Fibroblast of skin of right quadriceps (primary cell): ENCODE measurements around the gene GRIK4.
A peak's percentile ranks its signal among the peaks of the same experiment; 100 is the strongest.

Experiments used
- DNase-seq: peaks from one replicate; pipeline ENCODE4 v3.0.0-alpha.2; 2013

GRIK4 gene

DNA sequence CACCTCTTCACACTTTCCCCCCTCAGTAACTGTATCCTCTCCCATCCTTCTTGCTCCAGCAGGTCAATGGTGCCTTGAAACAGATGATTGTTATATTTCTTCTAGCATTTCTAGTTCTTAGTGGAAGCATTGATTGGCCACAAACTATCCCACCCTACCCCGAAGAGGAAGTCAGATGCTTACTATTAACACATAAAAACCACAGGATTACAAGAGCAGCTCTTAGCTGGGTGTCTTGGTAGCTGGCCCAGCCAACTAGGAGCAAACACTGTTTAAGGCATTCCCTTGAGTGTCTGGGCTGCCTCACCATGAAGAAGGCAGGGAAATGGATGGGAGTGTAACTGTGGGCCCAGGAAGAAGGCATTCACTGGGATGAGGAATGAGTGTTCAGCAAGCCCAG lies 176.6 kb downstream of the GRIK4 start:
- no peak for DNase-seq

DNA sequence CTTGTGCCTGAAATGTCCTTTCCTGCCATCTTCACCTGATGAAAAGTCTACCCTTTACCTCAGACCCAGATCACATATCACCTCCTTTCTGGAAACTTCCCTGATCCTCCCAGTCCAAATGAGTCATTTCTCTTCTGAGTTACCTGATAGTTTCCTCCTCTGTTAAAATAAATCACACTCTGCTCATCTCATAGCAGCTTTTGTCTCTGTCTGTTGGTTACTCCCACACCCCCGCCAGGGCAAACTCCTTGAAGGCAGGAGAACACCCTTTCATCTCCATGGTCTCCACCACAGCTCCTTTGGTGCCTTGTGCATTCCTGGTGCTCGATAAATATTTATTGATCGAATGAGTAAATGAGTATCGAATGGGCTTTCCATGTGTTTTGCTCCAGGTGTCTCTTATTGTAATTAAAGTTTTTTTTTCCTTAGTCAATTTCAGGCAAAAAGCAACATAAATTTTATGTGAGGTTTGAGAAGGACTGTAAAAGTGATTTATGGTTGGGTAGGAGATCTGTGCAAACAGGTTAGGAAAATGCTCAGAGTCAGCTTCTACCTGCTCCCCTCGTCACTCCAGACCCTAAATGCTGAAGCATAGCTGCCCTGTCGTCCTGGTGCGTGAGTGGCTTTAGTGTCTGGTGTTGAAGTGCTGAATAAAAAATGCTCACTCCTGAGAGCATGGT lies 178.2 kb downstream of the GRIK4 start:
- no peak for DNase-seq

DNA sequence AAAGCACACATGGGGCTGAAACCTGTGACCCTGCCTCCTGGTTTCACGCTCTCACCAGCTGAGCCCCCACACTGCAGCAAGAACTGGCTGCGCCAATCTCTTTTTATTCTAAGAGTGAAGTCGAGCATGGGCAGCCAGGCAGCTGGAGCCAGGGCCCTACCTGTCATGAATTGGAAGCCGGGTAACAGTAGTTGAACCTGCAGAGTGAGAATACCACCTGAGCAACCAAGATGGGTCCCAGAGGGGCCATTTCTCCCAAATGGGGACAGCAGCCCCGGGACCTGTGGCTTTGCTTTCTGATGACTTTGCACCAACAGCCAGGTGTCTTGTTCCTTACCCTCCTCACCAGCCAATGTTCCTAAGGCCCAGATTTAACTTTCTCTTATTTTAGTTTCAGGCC lies 178.9 kb downstream of the GRIK4 start:
- DNase-seq = no peak

DNA sequence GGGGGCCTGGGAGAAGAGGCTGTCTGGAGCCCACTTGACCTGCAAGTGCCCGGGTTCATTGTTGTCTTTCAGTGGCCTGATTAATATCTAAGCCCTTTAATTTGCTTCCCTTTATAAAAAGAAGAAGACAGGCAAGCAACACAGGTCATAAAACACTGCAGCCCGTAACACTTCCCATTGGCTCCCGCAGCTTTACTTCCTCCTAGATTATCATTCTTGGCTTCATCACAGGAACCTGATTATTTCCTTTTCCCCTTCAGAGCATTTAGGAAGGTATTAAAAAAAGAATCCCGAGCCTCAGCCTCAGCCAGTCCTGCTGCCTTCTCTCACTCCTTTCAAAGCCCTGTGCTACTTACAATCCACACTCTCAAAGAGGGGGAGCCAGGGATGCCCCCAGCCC lies 183.2 kb downstream of the GRIK4 start:
- no peak for DNase-seq

DNA sequence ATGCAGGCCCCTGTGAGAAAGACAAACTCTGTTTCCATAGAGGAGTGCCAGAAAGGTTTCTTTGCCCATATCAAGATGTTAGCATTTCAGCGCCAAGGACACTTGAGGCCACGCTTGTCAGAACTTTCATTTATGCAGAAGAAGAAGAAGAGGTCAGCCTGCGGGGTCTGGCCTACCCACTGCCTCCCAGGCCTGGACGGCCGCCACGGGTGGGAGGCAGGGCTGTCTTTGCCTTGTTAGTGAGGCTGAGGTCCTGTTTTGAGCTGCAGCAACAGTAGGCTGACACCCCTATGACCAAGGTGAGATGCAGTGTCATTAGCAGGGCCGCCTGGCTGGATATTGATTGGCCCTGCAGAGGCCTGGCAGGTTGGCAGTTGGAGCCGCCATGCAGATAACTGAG lies 183.9 kb downstream of the GRIK4 start:
- no peak for DNase-seq

DNA sequence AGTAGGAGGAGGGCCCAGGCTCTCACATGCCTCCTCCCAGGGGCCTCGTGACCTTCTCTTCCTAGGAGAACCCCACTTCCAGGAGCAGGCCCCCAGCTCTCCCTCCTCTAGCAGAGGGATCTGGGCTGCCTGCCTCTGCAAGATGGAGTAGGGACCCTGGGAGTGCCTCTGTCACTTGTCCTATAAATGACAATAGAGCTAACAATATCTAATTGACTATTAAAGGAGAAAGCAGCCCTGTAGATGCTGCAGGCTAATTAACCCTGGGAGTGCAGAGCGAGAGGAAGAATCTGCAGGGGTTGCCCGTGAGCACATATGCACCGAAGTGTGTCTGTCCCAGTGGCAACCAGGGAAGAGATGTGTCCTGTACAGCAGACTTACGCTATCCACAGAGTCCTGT lies 184.4 kb downstream of the GRIK4 start:
- no peak for DNase-seq

DNA sequence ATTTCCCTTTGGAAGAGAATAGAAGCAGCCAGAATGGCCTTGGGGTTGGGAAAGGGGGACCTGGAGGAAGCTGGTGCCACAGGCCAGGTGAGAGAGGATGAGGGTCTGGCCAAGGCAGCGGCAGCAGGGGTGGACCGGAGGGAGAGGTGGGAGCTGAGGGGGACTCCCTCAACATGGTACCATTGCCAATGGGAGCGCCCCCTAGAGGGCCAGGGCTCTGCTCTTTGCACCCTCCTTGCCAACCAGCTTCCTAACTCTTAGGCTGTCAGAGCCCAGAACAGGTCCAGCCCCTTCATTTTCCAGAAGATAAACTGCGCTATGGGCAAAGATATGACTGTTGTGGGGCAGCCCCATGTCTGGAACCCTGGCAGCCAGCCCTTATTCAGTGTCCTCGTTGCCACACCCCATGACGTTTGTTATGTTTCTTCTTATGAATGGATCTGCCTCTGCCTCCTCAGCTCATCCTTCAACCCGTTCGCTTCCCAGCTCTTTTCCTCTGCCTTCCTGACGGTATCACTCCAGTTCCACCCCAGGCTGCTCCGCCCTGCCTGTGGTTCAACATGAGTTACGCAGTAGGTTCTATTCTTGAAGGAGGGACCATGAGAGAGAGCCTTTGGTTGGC lies 185.2 kb downstream of the GRIK4 start:
- no peak for DNase-seq

DNA sequence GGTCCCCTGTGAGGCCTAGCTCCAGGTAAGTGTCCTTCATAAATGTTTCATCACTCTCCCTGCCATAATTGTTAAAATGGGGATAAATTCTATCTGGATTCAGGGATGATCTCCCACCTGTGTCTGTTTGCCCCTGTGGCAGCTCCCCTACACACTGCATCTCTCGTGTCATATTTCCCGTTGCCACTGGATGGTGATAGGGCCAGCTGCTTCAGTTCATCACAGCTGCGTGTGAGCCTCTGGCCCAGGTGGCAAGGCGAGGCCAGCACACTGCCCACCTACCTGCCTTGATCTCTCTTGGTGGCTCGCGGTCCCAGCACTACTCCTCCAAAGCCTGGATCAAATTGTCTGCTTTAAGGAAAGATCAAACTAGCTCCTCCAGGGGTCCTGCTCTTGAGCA lies 187.4 kb downstream of the GRIK4 start:
- DNase-seq = no peak

DNA sequence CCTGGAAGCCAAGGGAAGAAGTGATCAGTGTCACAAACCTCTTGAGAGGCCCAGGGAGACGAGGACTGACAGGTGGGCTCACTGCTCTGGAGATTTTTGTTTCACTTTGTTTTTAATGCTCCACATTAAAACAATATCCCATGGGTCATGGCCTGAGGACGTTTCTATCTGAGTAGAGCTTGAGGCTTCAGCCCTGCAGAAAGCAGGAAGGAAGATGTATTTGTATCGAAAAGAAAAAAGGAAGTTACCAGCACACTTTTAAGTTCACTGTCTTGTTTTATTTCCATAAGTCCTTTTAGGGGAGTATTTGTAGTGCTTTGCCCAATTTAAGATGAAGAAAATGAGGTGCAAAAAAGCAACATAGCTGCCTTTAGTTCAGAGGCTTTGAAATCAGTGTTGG lies 191.1 kb downstream of the GRIK4 start:
- DNase-seq = no peak

DNA sequence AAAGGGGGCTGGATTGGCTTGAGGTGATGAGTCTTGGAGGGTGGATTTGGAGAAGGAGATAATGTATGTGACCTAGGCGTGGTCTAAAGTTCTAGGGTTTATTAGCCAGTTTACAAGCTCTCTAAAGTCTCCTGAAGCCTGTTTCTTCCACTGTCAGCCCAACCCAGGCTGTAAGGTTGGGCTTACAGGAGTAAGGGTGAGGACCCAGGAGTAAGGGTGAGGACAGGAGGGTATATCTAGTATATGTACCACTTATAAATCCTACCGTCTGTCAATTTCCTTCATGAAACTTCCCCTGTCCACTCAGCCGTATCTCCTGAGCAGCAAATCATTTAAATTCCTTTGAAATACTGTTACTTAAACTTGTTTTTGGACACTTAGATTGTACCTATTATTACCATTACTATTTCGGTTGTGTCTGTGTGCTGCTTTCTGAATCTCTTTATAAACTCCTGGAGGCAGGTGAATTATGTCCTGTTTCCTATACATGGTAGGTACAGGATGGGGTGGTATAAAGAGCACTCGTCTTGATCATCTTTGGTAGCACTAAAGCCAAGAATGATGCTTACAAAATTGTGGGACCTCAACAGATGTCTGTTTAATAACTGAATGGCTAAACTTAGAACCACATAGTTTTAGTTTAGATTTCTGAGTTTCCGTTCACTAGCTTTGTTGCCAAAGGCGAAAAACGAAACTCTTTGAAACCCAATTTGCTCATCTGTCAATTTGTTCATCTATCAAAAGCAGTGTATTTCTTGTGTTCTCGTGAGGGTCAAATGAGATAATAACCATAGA lies 192.0 kb downstream of the GRIK4 start:
- no peak for DNase-seq

DNA sequence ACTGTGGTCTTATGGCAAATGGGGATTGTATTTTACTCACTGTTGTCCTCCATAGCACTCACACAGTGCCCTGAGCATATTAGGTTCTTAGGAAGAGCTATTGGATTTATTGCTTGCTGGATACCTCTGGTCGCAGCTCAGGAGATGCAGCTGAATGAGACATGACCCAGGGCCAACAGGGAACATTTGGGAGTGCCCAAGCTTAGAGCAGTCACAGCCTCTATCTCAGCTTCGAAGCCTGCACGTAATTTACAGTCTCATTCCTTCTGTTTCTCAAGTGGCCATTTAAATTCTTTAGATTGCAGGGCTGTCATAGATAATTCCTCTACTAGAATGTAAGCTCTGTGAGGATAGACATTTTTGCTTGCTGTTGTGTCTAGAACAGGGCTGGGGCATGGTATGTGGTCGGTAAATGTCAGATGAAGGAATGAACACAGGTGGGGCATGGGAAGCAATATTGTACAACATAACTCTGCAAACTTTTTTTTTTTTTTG lies 192.8 kb downstream of the GRIK4 start:
- no peak for DNase-seq

DNA sequence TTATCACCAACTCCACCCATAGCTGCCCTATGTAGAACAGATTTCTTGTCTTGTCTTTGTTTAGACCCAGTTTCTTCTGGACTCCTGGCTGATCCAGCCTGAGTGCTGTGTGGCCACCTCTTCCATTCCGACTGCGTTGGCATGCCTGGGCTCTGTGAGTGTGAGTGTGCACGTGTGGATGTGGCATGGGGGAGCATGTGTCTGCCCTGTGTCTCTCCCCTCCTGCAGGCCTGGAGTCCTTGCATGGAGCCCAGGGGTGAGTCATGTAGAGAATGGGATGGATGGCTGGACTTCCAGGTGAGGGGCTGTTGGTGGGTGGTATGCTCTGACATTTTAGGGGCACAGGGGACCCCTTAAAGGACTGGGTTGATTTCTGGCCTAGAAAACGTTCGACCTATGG lies 194.7 kb downstream of the GRIK4 start:
- no peak for DNase-seq

DNA sequence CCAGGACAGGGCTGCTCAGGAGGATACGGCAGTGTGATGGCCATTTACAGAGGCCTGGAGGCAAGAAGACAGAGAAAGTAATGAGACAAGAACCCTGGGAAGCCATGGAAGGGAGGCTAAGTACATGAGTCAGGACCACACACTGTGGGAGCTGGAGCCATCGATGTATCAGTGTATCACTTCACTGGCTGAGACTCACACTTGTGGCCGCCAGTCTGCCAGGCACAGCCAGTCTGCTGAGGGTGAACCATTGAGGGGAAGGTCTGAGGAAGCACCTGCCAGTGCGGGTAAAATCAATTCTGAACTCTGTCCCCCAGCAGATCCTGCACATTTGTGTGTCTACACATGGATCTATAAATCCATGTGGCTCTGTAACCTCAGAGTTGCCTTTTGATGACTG lies 195.6 kb downstream of the GRIK4 start:
- no peak for DNase-seq

DNA sequence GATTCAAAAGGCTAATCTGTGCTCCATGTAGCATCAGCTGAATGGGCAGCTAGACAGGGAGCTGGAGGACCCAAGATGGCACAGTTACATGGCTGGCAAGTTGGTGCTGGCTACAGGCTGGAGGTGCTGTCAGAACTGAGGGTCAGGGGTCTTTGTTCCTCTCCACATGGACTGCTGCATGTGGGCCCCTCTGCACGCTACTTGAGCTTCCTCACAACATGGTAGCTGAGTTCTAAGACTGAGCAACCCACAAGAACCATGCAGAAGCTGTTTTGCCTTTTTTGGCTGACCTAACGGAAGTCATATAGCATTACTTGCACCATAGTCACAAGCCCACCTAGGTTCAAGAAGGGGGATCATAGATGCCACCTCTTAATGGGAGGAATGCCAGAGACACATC lies 196.1 kb downstream of the GRIK4 start:
- no peak for DNase-seq

DNA sequence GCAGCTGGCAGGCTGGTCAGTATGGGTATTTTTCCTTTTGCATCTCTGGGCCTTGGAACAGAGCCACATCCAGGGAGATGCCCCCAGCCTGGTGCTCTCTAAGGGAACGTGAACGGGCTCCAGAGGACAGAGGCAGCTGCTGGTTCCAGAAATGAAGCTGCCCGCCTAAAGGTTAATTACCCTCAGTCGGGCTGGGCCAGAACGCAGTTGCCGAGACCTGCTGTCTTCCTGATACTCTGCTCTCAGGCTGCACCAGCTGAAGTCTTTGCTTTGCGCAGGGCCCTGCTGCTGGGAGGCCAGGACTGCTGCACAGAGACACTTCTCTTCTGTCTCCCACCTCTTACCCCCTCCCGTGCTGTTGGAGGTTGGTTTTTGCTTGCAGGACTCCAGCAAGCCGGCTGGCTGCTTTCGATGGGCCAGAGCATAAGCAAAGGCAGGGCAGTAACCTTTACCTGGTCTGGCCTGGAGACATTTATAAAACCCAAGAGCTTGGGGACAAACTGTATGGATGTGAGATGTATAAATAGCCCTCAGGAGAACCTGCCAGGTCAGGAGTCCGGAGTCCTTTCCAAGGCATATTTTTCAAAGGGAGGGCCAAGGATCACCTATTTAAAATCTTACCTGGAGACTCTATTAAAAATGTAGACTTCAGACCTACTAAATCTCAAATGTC lies 197.1 kb downstream of the GRIK4 start:
- no peak for DNase-seq

DNA sequence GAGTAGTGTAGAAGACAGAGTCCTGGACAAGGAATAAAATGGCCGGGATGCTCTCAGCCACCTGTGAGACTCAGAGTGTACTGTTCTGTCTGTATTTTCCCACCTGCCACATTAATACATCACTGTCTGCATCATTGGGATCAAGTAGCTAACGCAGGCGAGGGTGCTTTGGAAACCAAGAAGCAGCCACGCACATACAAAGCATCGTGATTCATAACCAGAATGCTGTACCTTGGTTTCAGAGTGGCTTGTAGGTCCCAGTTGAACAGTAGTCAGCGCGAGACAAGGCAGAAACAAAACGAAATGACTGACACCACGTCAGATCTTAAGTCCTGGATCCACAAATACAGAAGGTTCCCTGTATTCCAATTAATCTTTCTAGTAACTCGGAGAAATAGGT lies 198.3 kb downstream of the GRIK4 start:
- no peak for DNase-seq

DNA sequence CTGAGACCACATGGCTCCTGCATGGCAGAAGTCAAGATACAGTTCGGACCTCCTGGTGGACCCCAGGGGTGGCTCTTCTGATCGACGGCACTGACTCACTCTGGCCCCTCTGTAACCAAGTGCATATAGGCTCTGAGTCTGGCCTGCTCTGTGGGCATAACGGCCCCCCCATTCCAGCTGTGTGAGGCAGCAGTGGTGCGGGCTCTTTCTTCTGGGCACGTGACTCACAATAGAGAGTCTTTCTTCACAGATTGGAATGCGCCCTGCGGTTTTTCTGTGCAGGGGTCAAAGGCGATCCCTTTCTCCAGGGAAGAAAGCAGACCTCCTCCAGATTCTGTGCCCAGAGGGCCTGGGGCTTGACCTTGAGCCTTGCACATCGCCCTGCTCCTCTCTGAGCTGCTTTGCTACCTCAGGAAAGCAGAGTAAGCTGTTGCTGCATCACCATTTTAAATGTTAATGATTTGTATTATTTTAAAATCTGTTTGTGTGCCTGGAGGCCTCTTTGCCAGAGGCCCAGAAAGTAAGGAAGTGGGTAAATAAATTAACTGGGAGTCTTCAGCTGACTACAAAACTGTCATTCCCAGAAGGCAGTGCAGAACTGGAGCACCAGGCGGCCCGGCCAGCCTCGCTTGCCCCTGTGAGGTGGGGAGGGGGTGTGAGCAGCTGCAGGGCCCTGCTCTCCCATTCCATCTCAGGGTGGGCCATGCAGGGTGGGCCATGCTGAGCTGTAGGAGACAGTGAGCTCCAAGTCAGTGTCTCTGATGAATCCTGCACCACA lies 199.0 kb downstream of the GRIK4 start:
- DNase-seq = peak; percentile 80

DNA sequence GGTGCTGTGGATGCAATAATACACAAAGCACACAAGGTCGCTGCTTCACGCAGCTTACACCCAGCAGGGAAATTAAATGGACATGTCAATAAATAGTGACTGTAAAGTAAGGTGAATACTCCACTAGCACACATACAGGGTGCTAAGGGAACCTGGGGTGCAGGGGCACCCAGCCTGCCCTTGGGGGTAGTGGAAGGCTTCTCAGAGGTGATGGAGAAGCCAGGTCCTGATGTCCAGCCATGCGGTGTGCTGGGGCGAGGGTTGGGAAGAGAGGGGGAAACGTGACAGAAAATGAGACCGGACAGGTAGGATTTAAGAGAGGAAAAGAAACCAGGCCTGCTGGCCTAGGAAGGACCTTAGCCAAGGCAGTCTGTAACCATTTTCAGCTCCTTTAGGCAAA lies 200.5 kb downstream of the GRIK4 start:
- no peak for DNase-seq

DNA sequence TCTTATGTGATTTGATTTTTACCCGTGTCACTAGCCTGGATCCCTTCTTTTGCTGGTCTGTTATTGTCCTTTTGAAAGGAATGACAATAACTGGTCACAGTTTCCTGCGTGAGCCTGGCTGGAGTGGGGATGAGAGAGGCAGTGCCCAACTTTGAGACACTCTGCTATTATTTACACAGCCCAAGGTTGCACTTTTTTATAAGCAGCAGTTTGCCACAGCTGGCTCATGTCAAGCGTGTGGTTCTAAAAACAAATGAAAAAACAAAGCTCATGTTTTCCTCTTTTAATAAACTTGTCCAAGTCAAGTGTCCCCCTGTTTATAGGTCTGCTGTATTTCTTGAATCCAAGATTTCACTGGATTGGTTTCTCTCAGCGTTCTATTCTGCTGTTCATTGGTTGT lies 201.3 kb downstream of the GRIK4 start:
- DNase-seq = no peak

DNA sequence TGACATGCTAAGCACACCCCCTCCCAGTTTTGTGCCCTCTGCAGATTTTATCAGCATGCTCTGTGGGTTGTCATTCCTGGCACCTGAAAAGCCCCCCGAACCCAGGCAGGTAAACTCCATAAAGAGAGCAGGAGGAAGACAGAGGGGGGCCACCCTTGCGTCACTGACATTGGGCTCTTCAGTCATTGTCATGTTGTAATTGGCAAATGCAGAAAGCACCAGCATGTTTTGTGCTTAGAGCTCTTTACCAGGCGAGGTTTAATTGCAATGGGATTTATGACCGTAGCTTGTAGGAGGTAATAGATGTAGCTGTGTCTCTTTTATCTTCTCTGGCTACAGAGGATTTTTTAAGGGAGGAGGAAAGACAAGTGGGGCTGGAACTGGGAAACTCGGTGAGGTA lies 201.7 kb downstream of the GRIK4 start:
- no peak for DNase-seq

DNA sequence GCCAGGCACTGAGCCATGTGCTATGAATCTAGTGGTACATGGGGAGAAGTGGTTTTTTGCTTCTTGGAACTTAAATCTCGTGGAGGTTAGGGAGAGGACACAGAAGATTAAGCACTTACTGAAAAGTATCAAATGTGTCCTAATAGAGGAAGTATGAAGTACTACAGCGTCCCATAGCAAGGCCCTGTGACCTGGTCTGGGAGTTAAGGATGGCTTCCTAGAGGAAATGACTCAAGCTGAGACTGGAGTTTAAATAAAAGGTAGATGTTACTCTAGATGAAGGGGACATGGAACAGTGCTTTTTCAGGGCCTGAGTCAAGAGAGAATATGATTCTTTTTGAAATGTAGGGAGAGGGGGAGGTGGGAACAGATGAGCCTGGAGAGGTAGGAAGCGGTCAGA lies 202.9 kb downstream of the GRIK4 start:
- no peak for DNase-seq

DNA sequence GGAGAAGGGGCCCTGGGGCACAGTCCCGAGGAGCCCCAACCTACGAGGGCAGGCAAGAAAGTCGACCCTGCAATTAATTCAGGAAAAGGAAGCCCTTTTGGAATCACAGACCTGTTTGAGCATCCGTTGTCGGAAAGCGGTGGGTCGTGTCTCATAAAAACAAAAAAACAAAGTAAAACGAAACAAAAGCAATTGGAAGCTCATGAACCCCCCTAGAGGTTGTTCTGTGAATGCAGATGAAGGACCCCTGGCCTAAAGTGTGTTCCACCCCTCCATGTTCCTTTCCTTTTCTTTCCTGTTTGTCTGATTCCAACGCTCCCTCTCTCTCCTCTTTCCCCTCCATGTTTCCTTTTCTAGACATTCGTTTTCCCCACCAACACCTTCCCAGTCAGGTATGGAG lies 203.7 kb downstream of the GRIK4 start:
- DNase-seq = peak; percentile 13

DNA sequence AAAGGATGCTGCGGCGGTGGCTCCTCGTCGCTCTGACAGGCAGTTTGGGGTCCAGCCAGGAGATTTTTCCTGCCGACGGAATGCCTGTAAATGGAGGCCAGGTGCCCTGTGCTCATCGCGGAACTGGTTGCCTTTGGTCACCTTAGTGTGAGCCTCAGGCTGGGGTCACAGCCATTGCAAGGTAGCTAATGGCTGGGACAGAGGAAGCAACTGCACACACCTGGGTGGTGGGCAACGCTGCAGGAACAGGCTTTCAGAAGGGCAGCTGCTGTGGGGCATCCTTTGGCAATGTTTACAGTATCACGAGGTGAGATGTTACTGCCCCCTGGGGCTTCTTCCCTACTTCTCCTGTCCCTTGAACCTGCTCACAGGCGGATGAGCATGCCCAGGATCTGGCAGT lies 205.5 kb downstream of the GRIK4 start:
- no peak for DNase-seq
